Loucy (cell line): ENCODE results near the gene HRH1.

Source experiments
- H2AFZ ChIP-seq: fragments of 200-600 bp; sonication (generic); 2 replicates; pipeline ENCODE4 v1.6.0; 2016; ENCODE audit warnings: antibody characterized with exemption, mild to moderate bottlenecking, low read length, moderate library complexity
- H3F3A ChIP-seq: fragments of 200-600 bp; 2 replicates; pipeline ENCODE4 v1.6.0; 2016; ENCODE audit warnings: antibody characterized with exemption, low read depth, mild to moderate bottlenecking
- H3K27me3 ChIP-seq: fragments of 200-600 bp; sonication (generic); 2 replicates; pipeline ENCODE4 v1.6.1; 2014; ENCODE audit warnings: low read length, mild to moderate bottlenecking; ENCODE audit not compliant: insufficient read depth, poor library complexity, severe bottlenecking
- H3K36me3 ChIP-seq: fragments of 200-600 bp; sonication (generic); 2 replicates; pipeline ENCODE4 v1.6.1; 2016; ENCODE audit warnings: low read length; ENCODE audit not compliant: insufficient read depth
- H3K4me1 ChIP-seq: fragments of 200-600 bp; sonication (generic); 2 replicates; pipeline ENCODE4 v1.5.1; 2014; ENCODE audit warnings: low read length, mild to moderate bottlenecking; ENCODE audit not compliant: insufficient read depth, poor library complexity, severe bottlenecking
- H3K4me2 ChIP-seq: fragments of 200-600 bp; sonication (generic); 2 replicates; pipeline ENCODE4 v1.6.0; 2014; ENCODE audit warnings: antibody characterized with exemption, low read length, low read depth, mild to moderate bottlenecking; ENCODE audit not compliant: poor library complexity, severe bottlenecking
- H3K4me3 ChIP-seq: fragments of 200-600 bp; sonication (generic); 2 replicates; pipeline ENCODE4 v1.5.1; 2014; ENCODE audit warnings: low read length, mild to moderate bottlenecking, mixed read lengths; ENCODE audit not compliant: poor library complexity, severe bottlenecking
- H3K79me2 ChIP-seq: fragments of 200-600 bp; sonication (generic); 2 replicates; pipeline ENCODE4 v1.6.1; 2014; ENCODE audit warnings: low read length; ENCODE audit not compliant: insufficient read depth
- H3K9ac ChIP-seq: fragments of 200-600 bp; sonication (generic); 2 replicates; pipeline ENCODE4 v1.6.0; 2014; ENCODE audit warnings: mild to moderate bottlenecking, low read depth, low read length, moderate library complexity; ENCODE audit not compliant: poor library complexity, severe bottlenecking
- H3K9me2 ChIP-seq: fragments of 200-600 bp; sonication (generic); replicated peaks from 2 replicates; pipeline ENCODE4 v1.6.1; 2016; ENCODE audit warnings: low read depth, low read length, mixed read lengths
- H3K9me3 ChIP-seq: fragments of 200-600 bp; sonication (generic); 2 replicates; pipeline ENCODE4 v1.6.1; 2014; ENCODE audit warnings: mild to moderate bottlenecking, antibody characterized with exemption, low read length, low read depth; ENCODE audit not compliant: insufficient read depth
- H4K20me1 ChIP-seq: fragments of 200-600 bp; sonication (generic); 2 replicates; pipeline ENCODE4 v1.6.0; 2014; ENCODE audit warnings: antibody characterized with exemption, low read length, mild to moderate bottlenecking; ENCODE audit not compliant: insufficient read depth, poor library complexity, severe bottlenecking
- CTCF ChIP-seq: fragments of 200-600 bp; sonication (generic); conservative IDR thresholded peaks from 2 replicates; pipeline ENCODE4 v1.5.1; 2014; ENCODE audit warnings: mild to moderate bottlenecking, antibody characterized with exemption, low read length
- EZH2phosphoT487 ChIP-seq: fragments of 200-600 bp; IDR thresholded peaks from 2 replicates; pipeline ENCODE4 v1.6.1; 2018; ENCODE audit warnings: antibody characterized with exemption, mild to moderate bottlenecking, moderate library complexity, borderline replicate concordance

The HRH1 gene

GRCh38 chr3:11271986-11272904, 118.0 kb downstream of the HRH1 start, which contains the start of gene ATG7:
Gene ATG7, plus strand, starts transcription at chr3:11272397. Its CDS starts 26,299 bp downstream, at chr3:11298696.
- H3K36me3 ChIP-seq: no peaks in the 10 kb centered on the region
- H3K4me3 ChIP-seq: peak within 1 kb of the TSS; percentile 88
- peak within 1 kb of the TSS; percentile 90 for H3K4me2 ChIP-seq
- H3K9me3 ChIP-seq: no peaks in the 10 kb centered on the region
- H3K79me2 ChIP-seq: peaks cover 25% of the 10 kb centered on the region
- peak within 1 kb of the TSS; percentile 96 for H3K9ac ChIP-seq
- H4K20me1 ChIP-seq: no peaks in the 10 kb centered on the region
- H3F3A ChIP-seq: no peaks in the 10 kb centered on the region
- TF ChIP-seq EZH2phosphoT487: no peak
- no peak for TF ChIP-seq CTCF
- no peaks in the 10 kb centered on the region for H3K27me3 ChIP-seq
- H3K4me1 ChIP-seq: peaks cover 25% of the 10 kb centered on the region
- H2AFZ ChIP-seq: peak within 1 kb of the TSS; percentile 95
- no peaks in the 10 kb centered on the region for H3K9me2 ChIP-seq

- peak overlapping the region; percentile 96 for H3K9ac ChIP-seq
- H3K9me2 ChIP-seq: no peaks in the 10 kb centered on the region
- no peaks in the 10 kb centered on the region for H3K36me3 ChIP-seq
- H2AFZ ChIP-seq: peak overlapping the region; percentile 95; the same call in 1 of the 2 replicates
- H3F3A ChIP-seq: no peaks in the 10 kb centered on the region
- no peaks in the 10 kb centered on the region for H3K9me3 ChIP-seq
- H4K20me1 ChIP-seq: no peaks in the 10 kb centered on the region
- peaks cover 25% of the 10 kb centered on the region for H3K4me1 ChIP-seq
- TF ChIP-seq CTCF (no peak), EZH2phosphoT487 (no peak)
- H3K4me3 ChIP-seq: peak overlapping the region; percentile 88
- H3K27me3 ChIP-seq: no peaks in the 10 kb centered on the region
- peak overlapping the region; percentile 90 for H3K4me2 ChIP-seq
- peaks cover 25% of the 10 kb centered on the region for H3K79me2 ChIP-seq
These were observed 118.7 kb downstream of the HRH1 start for GRCh38 chr3:11272906-11273574.

GRCh38 chr3:11273891-11274291, 119.6 kb downstream of the HRH1 start:
- peaks cover 25% of the 10 kb centered on the region for H3K4me1 ChIP-seq
- H2AFZ ChIP-seq: no peak overlapping the region
- no peaks in the 10 kb centered on the region for H3K9me2 ChIP-seq
- H3K79me2 ChIP-seq: peaks cover 25% of the 10 kb centered on the region
- H4K20me1 ChIP-seq: no peaks in the 10 kb centered on the region
- H3K36me3 ChIP-seq: no peaks in the 10 kb centered on the region
- no peaks in the 10 kb centered on the region for H3K27me3 ChIP-seq
- TF ChIP-seq EZH2phosphoT487: no peak
- TF ChIP-seq CTCF: no peak
- no peaks in the 10 kb centered on the region for H3K9me3 ChIP-seq
- peak overlapping the region; percentile 88 for H3K4me3 ChIP-seq
- H3K9ac ChIP-seq: peak overlapping the region; percentile 96
- peak overlapping the region; percentile 90 for H3K4me2 ChIP-seq
- H3F3A ChIP-seq: no peaks in the 10 kb centered on the region
